HepG2 (cell line): ENCODE measurements around the gene GGA3. TPM values are rescaled to one million over a fixed set of nuclear protein-coding genes. Genes with fewer than 3 reads are reported as not detected.
A peak's percentile ranks its signal among the peaks of the same experiment; 100 is the strongest.

Experiments used
- AGO2 ChIP-seq: fragments of 200-400 bp; formaldehyde crosslinking; optimal IDR thresholded peaks from 2 replicates; pipeline ENCODE3; 2017; ENCODE audit warnings: mild to moderate bottlenecking, low read depth, low read length, moderate library complexity
- ATM ChIP-seq: fragments of 450-650 bp; IDR thresholded peaks from 2 replicates; pipeline ENCODE4 v1.7.1; 2017; ENCODE audit warnings: mild to moderate bottlenecking, borderline replicate concordance
- ELF3 ChIP-seq: IDR thresholded peaks from 2 replicates; pipeline ENCODE4 v1.6.1; 2016; ENCODE audit warnings: missing genetic modification reagents, missing compliant biosample characterization
- HDAC1 ChIP-seq: sonication (generic); formaldehyde crosslinking; IDR thresholded peaks from 2 replicates; pipeline ENCODE4 v1.5.1; 2020; ENCODE audit warnings: mild to moderate bottlenecking, missing genetic modification reagents
- NFRKB ChIP-seq: fragments of 450-650 bp; IDR thresholded peaks from 2 replicates; pipeline ENCODE4 v1.6.1; 2017
- NR2F2 ChIP-seq: IDR thresholded peaks from 2 replicates; pipeline ENCODE4 v1.6.1; 2012; ENCODE audit warnings: low read depth, inconsistent platforms, borderline replicate concordance
- SRF ChIP-seq: IDR thresholded peaks from 2 replicates; pipeline ENCODE4 v1.6.1; 2011; ENCODE audit warnings: mild to moderate bottlenecking, low read depth, low read length, moderate library complexity
- SRY ChIP-seq: sonication (generic); formaldehyde crosslinking; IDR thresholded peaks from 2 replicates; pipeline ENCODE4 v1.8.0; 2022; ENCODE audit warnings: mild to moderate bottlenecking, missing genetic modification reagents
- XBP1 ChIP-seq: sonication (generic); formaldehyde crosslinking; IDR thresholded peaks from 2 replicates; pipeline ENCODE4 v1.5.0; 2020; ENCODE audit warnings: missing genetic modification reagents
- ZNF232 ChIP-seq: sonication (generic); formaldehyde crosslinking; IDR thresholded peaks from 2 replicates; pipeline ENCODE4 v1.4.0; 2020; ENCODE audit warnings: missing genetic modification reagents, borderline replicate concordance
- ZNF317 ChIP-seq: sonication (generic); formaldehyde crosslinking; IDR thresholded peaks from 2 replicates; pipeline ENCODE4 v1.5.0; 2020; ENCODE audit warnings: mild to moderate bottlenecking, missing genetic modification reagents
- ZNF44 ChIP-seq: sonication (generic); formaldehyde crosslinking; IDR thresholded peaks from 2 replicates; pipeline ENCODE4 v1.5.1; 2020; ENCODE audit warnings: mild to moderate bottlenecking, missing genetic modification reagents
- ZNF496 ChIP-seq: sonication (generic); formaldehyde crosslinking; IDR thresholded peaks from 2 replicates; pipeline ENCODE4 v1.8.1; 2023; ENCODE audit warnings: mild to moderate bottlenecking, moderate library complexity, missing genetic modification reagents; ENCODE audit not compliant: insufficient replicate concordance
- ZNF589 ChIP-seq: sonication (generic); formaldehyde crosslinking; conservative IDR thresholded peaks from 2 replicates; pipeline ENCODE4 v1.8.0; 2022; ENCODE audit warnings: mild to moderate bottlenecking, moderate library complexity, missing genetic modification reagents
- ZNF720 ChIP-seq: sonication (generic); formaldehyde crosslinking; IDR thresholded peaks from 2 replicates; pipeline ENCODE4 v1.4.0; 2020; ENCODE audit warnings: missing genetic modification reagents
- ZNF879 ChIP-seq: sonication (generic); formaldehyde crosslinking; IDR thresholded peaks from 2 replicates; pipeline ENCODE4 v1.8.1; 2023; ENCODE audit warnings: missing genetic modification reagents
- polyA plus RNA-seq, 8 experiments: library from polyadenylated mRNA; depleted of rRNA in 3 of 8; stranded (reverse) in 7 of 8; unstranded in 1 of 8; fragments of >200 nt; fragmentation: Illumina TruSeq in 4 of 8; extraction: Trizol in 4 of 8; gene quantifications; 2 replicates each; pipeline versions ENCODE4 v1.2.1 to v1.2.3, GENCODE V29; 2011 to 2016; ENCODE audit warnings: low read depth in 4 of 8, missing spikeins in 1 of 8, mixed read lengths in 1 of 8; ENCODE audit not compliant: insufficient read depth in 1 of 8
- total RNA-seq, 5 experiments: library from RNA; depleted of rRNA; stranded (reverse); fragments of >200 nt; fragmentation: Illumina TruSeq; extraction: Trizol; gene quantifications; 2 replicates each; pipeline ENCODE4 v1.2.3, GENCODE V29; 2016; ENCODE audit warnings: low read depth in 1 of 5
- TF ChIP-seq, protein P1 (sequence below): sonication (generic); formaldehyde crosslinking; IDR thresholded peaks from 2 replicates; pipeline ENCODE4 v1.5.0; 2020; ENCODE audit warnings: mild to moderate bottlenecking, missing genetic modification reagents
- TF ChIP-seq, protein P2 (sequence below): sonication (generic); formaldehyde crosslinking; conservative IDR thresholded peaks from 2 replicates; pipeline ENCODE4 v1.4.0; 2020; ENCODE audit warnings: missing genetic modification reagents
- TF ChIP-seq, protein P3 (sequence below): sonication (generic); formaldehyde crosslinking; IDR thresholded peaks from 2 replicates; pipeline ENCODE4 v1.9.0; 2021; ENCODE audit warnings: missing genetic modification reagents, mild to moderate bottlenecking, borderline replicate concordance
- TF ChIP-seq, protein P4 (sequence below): sonication (generic); formaldehyde crosslinking; IDR thresholded peaks from 2 replicates; pipeline ENCODE4 v1.8.1; 2022; ENCODE audit warnings: low read depth, mild to moderate bottlenecking, missing genetic modification reagents
- TF ChIP-seq, protein P5 (sequence below): sonication (generic); formaldehyde crosslinking; conservative IDR thresholded peaks from 2 replicates; pipeline ENCODE4 v1.8.1; 2023; ENCODE audit warnings: missing genetic modification reagents

The GGA3 gene
- total and polyA plus RNA-seq, 2 of the 13 experiments (the other 11 are each of a cell fraction or from before 2014, with no cell fraction given) = 28.4 to 43.7 TPM

- TF ChIP-seq, protein P1, sequence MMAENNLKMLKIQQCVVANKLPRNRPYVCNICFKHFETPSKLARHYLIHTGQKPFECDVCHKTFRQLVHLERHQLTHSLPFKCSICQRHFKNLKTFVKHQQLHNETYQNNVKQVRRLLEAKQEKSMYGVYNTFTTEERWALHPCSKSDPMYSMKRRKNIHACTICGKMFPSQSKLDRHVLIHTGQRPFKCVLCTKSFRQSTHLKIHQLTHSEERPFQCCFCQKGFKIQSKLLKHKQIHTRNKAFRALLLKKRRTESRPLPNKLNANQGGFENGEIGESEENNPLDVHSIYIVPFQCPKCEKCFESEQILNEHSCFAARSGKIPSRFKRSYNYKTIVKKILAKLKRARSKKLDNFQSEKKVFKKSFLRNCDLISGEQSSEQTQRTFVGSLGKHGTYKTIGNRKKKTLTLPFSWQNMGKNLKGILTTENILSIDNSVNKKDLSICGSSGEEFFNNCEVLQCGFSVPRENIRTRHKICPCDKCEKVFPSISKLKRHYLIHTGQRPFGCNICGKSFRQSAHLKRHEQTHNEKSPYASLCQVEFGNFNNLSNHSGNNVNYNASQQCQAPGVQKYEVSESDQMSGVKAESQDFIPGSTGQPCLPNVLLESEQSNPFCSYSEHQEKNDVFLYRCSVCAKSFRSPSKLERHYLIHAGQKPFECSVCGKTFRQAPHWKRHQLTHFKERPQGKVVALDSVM (CRISPR knock-in tag) = peak; percentile 65; the same call in 1 of the 2 replicates
- no peak; the same call in none of the 2 replicates for TF ChIP-seq XBP1 (CRISPR knock-in tag)
- peak; percentile 83; the same call in 1 of the 2 replicates for TF ChIP-seq ZNF232 (CRISPR knock-in tag)
- TF ChIP-seq ZNF879 = no peak; the same call in 1 of the 2 replicates
- TF ChIP-seq, protein P2, sequence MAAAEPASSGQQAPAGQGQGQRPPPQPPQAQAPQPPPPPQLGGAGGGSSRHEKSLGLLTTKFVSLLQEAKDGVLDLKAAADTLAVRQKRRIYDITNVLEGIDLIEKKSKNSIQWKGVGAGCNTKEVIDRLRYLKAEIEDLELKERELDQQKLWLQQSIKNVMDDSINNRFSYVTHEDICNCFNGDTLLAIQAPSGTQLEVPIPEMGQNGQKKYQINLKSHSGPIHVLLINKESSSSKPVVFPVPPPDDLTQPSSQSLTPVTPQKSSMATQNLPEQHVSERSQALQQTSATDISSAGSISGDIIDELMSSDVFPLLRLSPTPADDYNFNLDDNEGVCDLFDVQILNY (CRISPR knock-in tag) = peak; percentile 96
- TF ChIP-seq SRY (CRISPR knock-in tag) = peak; percentile 52; the same call in 1 of the 2 replicates
- 0 out of 2 replicates have a peak, but pooled peaks have one; percentile 4 for TF ChIP-seq SRF
- TF ChIP-seq, protein P3, sequence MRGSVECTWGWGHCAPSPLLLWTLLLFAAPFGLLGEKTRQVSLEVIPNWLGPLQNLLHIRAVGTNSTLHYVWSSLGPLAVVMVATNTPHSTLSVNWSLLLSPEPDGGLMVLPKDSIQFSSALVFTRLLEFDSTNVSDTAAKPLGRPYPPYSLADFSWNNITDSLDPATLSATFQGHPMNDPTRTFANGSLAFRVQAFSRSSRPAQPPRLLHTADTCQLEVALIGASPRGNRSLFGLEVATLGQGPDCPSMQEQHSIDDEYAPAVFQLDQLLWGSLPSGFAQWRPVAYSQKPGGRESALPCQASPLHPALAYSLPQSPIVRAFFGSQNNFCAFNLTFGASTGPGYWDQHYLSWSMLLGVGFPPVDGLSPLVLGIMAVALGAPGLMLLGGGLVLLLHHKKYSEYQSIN (CRISPR knock-in tag) = no peak
- TF ChIP-seq NFRKB = no peak
- TF ChIP-seq NR2F2 = peak; percentile 59; the same call in 1 of the 2 replicates
- 0 out of 2 replicates have a peak, but pooled peaks have one; percentile 18 for TF ChIP-seq ZNF44 (CRISPR knock-in tag)
- 0 out of 2 replicates have a peak, but pooled peaks have one; percentile 18 for TF ChIP-seq ZNF720 (CRISPR knock-in tag)
- no peak for TF ChIP-seq ATM
- peak; percentile 52; the same call in 1 of the 2 replicates for TF ChIP-seq ELF3 (CRISPR knock-in tag)
- TF ChIP-seq ZNF589 (CRISPR knock-in tag) = 0 out of 2 replicates have a peak, but pooled peaks have one; percentile 87
- peak; percentile 19 for TF ChIP-seq AGO2
- TF ChIP-seq, protein P4, sequence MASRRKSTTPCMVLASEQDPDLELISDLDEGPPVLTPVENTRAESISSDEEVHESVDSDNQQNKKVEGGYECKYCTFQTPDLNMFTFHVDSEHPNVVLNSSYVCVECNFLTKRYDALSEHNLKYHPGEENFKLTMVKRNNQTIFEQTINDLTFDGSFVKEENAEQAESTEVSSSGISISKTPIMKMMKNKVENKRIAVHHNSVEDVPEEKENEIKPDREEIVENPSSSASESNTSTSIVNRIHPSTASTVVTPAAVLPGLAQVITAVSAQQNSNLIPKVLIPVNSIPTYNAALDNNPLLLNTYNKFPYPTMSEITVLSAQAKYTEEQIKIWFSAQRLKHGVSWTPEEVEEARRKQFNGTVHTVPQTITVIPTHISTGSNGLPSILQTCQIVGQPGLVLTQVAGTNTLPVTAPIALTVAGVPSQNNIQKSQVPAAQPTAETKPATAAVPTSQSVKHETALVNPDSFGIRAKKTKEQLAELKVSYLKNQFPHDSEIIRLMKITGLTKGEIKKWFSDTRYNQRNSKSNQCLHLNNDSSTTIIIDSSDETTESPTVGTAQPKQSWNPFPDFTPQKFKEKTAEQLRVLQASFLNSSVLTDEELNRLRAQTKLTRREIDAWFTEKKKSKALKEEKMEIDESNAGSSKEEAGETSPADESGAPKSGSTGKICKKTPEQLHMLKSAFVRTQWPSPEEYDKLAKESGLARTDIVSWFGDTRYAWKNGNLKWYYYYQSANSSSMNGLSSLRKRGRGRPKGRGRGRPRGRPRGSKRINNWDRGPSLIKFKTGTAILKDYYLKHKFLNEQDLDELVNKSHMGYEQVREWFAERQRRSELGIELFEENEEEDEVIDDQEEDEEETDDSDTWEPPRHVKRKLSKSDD = 0 out of 2 replicates have a peak, but pooled peaks have one; percentile 12
- TF ChIP-seq ZNF496 (CRISPR knock-in tag) = no peak
- TF ChIP-seq HDAC1 = peak; percentile 97
- TF ChIP-seq, protein P5, sequence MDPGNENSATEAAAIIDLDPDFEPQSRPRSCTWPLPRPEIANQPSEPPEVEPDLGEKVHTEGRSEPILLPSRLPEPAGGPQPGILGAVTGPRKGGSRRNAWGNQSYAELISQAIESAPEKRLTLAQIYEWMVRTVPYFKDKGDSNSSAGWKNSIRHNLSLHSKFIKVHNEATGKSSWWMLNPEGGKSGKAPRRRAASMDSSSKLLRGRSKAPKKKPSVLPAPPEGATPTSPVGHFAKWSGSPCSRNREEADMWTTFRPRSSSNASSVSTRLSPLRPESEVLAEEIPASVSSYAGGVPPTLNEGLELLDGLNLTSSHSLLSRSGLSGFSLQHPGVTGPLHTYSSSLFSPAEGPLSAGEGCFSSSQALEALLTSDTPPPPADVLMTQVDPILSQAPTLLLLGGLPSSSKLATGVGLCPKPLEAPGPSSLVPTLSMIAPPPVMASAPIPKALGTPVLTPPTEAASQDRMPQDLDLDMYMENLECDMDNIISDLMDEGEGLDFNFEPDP (CRISPR knock-in tag) = no peak
- peak; percentile 63; the same call in 1 of the 2 replicates for TF ChIP-seq ZNF317 (CRISPR knock-in tag)
These were observed 56.2 kb downstream of the GGA3 start, which contains the start of gene NUP85 (continued) for GRCh38 chr17:75205037-75205792.
